ENCODE measurements around the gene DCD.
"Not testable (repeated sequence)": the region's sequence is repeated elsewhere in the genome, so short reads cannot be mapped to it uniquely, and the experiment has no call there.

The DCD gene

GRCh38 chr12:54641089-54641488 is 7.1 kb downstream of the DCD start:
- 92% methylated on average over 3 of the region's 4 CpGs for WGBS (ENCODE audit: insufficient coverage)
- Histone ChIP-seq H3K27me3 (replicated peaks in 2 of 5; ENCODE audit: control insufficient read depth in 4 of 5, insufficient read depth in 5 of 5, low read length in 4 of 5) (peaks cover 0 to 6% (median 0%) of the 10 kb centered on the region in 5 experiments), H3K9me3 (ENCODE audit: control extremely low read depth in 1 of 5, control insufficient read depth in 4 of 5, insufficient read depth in 2 of 5, low read depth in 1 of 5, low read length in 4 of 5) (no peaks in the 10 kb centered on the region), H3K27ac (ENCODE audit: insufficient read depth in 1 of 2, low read depth in 1 of 2, low read length in 2 of 2, poor library complexity in 1 of 2, severe bottlenecking in 2 of 2) (no peak overlapping the region), H3K36me3 (ENCODE audit: control insufficient read depth in 4 of 4, insufficient read depth in 4 of 4, low read length in 3 of 4) (no peaks in the 10 kb centered on the region), H3K4me1 (ENCODE audit: control extremely low read depth in 1 of 4, control insufficient read depth in 4 of 4, insufficient read depth in 4 of 4, low read length in 3 of 4) (no peaks in the 10 kb centered on the region), H3K4me3 (ENCODE audit: control insufficient read depth in 1 of 7, extremely low read depth in 1 of 7, insufficient read depth in 4 of 7, low read depth in 2 of 7, low read length in 6 of 7) (no peak overlapping the region)
- ChIA-PET POLR2A (no interaction called here), CTCF (interaction anchor here (0.9 to 2.7 kb wide), 5 partner anchors 8 to 45 kb away, joined by 4 to 6 read pairs (median 5); no protein-coding TSS in a partner anchor)
- DNase-seq: no peak

- H3K4me3 ChIP-seq (ENCODE audit: control insufficient read depth in 1 of 7, extremely low read depth in 1 of 7, insufficient read depth in 4 of 7, low read depth in 2 of 7, low read length in 6 of 7); H3K9me3 ChIP-seq (ENCODE audit: control extremely low read depth in 1 of 5, control insufficient read depth in 4 of 5, insufficient read depth in 2 of 5, low read depth in 1 of 5, low read length in 4 of 5); H3K27me3 ChIP-seq (replicated peaks in 2 of 5; ENCODE audit: control insufficient read depth in 4 of 5, insufficient read depth in 5 of 5, low read length in 4 of 5); H3K36me3 ChIP-seq (ENCODE audit: control insufficient read depth in 4 of 4, insufficient read depth in 4 of 4, low read length in 3 of 4); CTCF ChIA-PET; DNase-seq; POLR2A ChIA-PET; H3K4me1 ChIP-seq (ENCODE audit: control extremely low read depth in 1 of 4, control insufficient read depth in 4 of 4, insufficient read depth in 4 of 4, low read length in 3 of 4); H3K27ac ChIP-seq (ENCODE audit: insufficient read depth in 1 of 2, low read depth in 1 of 2, low read length in 2 of 2, poor library complexity in 1 of 2, severe bottlenecking in 2 of 2): not testable (repeated sequence)
- WGBS (ENCODE audit: insufficient coverage): no CpG with 5 or more reads among the region's 2 CpGs
Measured at GRCh38 chr12:54639112-54639511, 9.1 kb downstream of the DCD start.

GRCh38 chr12:54634795-54635194 is 13.4 kb downstream of the DCD start, which contains the start of gene LACRT:
LACRT (minus strand) TSS chr12:54634895; CDS start chr12:54634841, 54 bp downstream.
- no peak for DNase-seq
- WGBS (ENCODE audit: insufficient coverage): 100% methylated on average over 1 of the region's 2 CpGs
- ChIA-PET CTCF (no interaction called here), POLR2A (no interaction called here)
- no peaks in the 10 kb centered on the region for H3K9me3 ChIP-seq (ENCODE audit: control extremely low read depth in 1 of 5, control insufficient read depth in 4 of 5, insufficient read depth in 2 of 5, low read depth in 1 of 5, low read length in 4 of 5)
- H3K4me3 ChIP-seq (ENCODE audit: control insufficient read depth in 1 of 7, extremely low read depth in 1 of 7, insufficient read depth in 4 of 7, low read depth in 2 of 7, low read length in 6 of 7): no peak within 1 kb of the TSS
- no peaks in the 10 kb centered on the region for H3K36me3 ChIP-seq (ENCODE audit: control insufficient read depth in 4 of 4, insufficient read depth in 4 of 4, low read length in 3 of 4)
- no peak within 1 kb of the TSS for H3K27ac ChIP-seq (ENCODE audit: insufficient read depth in 1 of 2, low read depth in 1 of 2, low read length in 2 of 2, poor library complexity in 1 of 2, severe bottlenecking in 2 of 2)
- H3K27me3 ChIP-seq (replicated peaks in 2 of 5; ENCODE audit: control insufficient read depth in 4 of 5, insufficient read depth in 5 of 5, low read length in 4 of 5): peaks cover 0 to 2% (median 0%) of the 10 kb centered on the region in 5 experiments
- no peaks in the 10 kb centered on the region for H3K4me1 ChIP-seq (ENCODE audit: control extremely low read depth in 1 of 4, control insufficient read depth in 4 of 4, insufficient read depth in 4 of 4, low read length in 3 of 4)

GRCh38 chr12:54631988-54632728 is 16.0 kb downstream of the DCD start:
- H3K27ac ChIP-seq (ENCODE audit: insufficient read depth in 1 of 2, low read depth in 1 of 2, low read length in 2 of 2, poor library complexity in 1 of 2, severe bottlenecking in 2 of 2): no peak overlapping the region
- H3K4me1 ChIP-seq (ENCODE audit: control extremely low read depth in 1 of 4, control insufficient read depth in 4 of 4, insufficient read depth in 4 of 4, low read length in 3 of 4): no peaks in the 10 kb centered on the region
- H3K4me3 ChIP-seq (ENCODE audit: control insufficient read depth in 1 of 7, extremely low read depth in 1 of 7, insufficient read depth in 4 of 7, low read depth in 2 of 7, low read length in 6 of 7): no peak overlapping the region
- 79% methylated on average over 8 of the region's 8 CpGs for WGBS (ENCODE audit: insufficient coverage)
- POLR2A ChIA-PET: no interaction called here
- no peaks in the 10 kb centered on the region for H3K36me3 ChIP-seq (ENCODE audit: control insufficient read depth in 4 of 4, insufficient read depth in 4 of 4, low read length in 3 of 4)
- peak in 1 of 3 donors; percentile 11 for DNase-seq
- CTCF ChIA-PET: interaction anchor here (1.1 to 2.0 kb wide), 5 partner anchors 10 to 30 kb away, joined by 3 to 5 read pairs (median 3); no protein-coding TSS in a partner anchor
- H3K27me3 ChIP-seq (replicated peaks in 2 of 5; ENCODE audit: control insufficient read depth in 4 of 5, insufficient read depth in 5 of 5, low read length in 4 of 5): peaks cover 0 to 3% (median 0%) of the 10 kb centered on the region in 5 experiments
- peaks cover 0 to 12% (median 5%) of the 10 kb centered on the region in 5 experiments for H3K9me3 ChIP-seq (ENCODE audit: control extremely low read depth in 1 of 5, control insufficient read depth in 4 of 5, insufficient read depth in 2 of 5, low read depth in 1 of 5, low read length in 4 of 5)

GRCh38 chr12:54631551-54631950 is 16.6 kb downstream of the DCD start:
- ChIA-PET CTCF (interaction anchor here (1.2 to 1.5 kb wide), 4 partner anchors 9 to 27 kb away, joined by 3 to 4 read pairs (median 3); no protein-coding TSS in a partner anchor), POLR2A (no interaction called here)
- Histone ChIP-seq H3K9me3 (ENCODE audit: control extremely low read depth in 1 of 5, control insufficient read depth in 4 of 5, insufficient read depth in 2 of 5, low read depth in 1 of 5, low read length in 4 of 5) (peaks cover 0 to 12% (median 5%) of the 10 kb centered on the region in 5 experiments), H3K36me3 (ENCODE audit: control insufficient read depth in 4 of 4, insufficient read depth in 4 of 4, low read length in 3 of 4) (no peaks in the 10 kb centered on the region), H3K4me1 (ENCODE audit: control extremely low read depth in 1 of 4, control insufficient read depth in 4 of 4, insufficient read depth in 4 of 4, low read length in 3 of 4) (no peaks in the 10 kb centered on the region), H3K27ac (ENCODE audit: insufficient read depth in 1 of 2, low read depth in 1 of 2, low read length in 2 of 2, poor library complexity in 1 of 2, severe bottlenecking in 2 of 2) (no peak overlapping the region), H3K27me3 (replicated peaks in 2 of 5; ENCODE audit: control insufficient read depth in 4 of 5, insufficient read depth in 5 of 5, low read length in 4 of 5) (peaks cover 0 to 3% (median 0%) of the 10 kb centered on the region in 5 experiments), H3K4me3 (ENCODE audit: control insufficient read depth in 1 of 7, extremely low read depth in 1 of 7, insufficient read depth in 4 of 7, low read depth in 2 of 7, low read length in 6 of 7) (no peak overlapping the region)
- DNase-seq: no peak
- 91% methylated on average over 4 of the region's 5 CpGs for WGBS (ENCODE audit: insufficient coverage)

- DNase-seq: no peak
- Histone ChIP-seq H3K9me3 (ENCODE audit: control extremely low read depth in 1 of 5, control insufficient read depth in 4 of 5, insufficient read depth in 2 of 5, low read depth in 1 of 5, low read length in 4 of 5) (peaks cover 0 to 12% (median 5%) of the 10 kb centered on the region in 5 experiments), H3K36me3 (ENCODE audit: control insufficient read depth in 4 of 4, insufficient read depth in 4 of 4, low read length in 3 of 4) (no peaks in the 10 kb centered on the region), H3K27me3 (replicated peaks in 2 of 5; ENCODE audit: control insufficient read depth in 4 of 5, insufficient read depth in 5 of 5, low read length in 4 of 5) (peaks cover 0 to 3% (median 0%) of the 10 kb centered on the region in 5 experiments), H3K4me1 (ENCODE audit: control extremely low read depth in 1 of 4, control insufficient read depth in 4 of 4, insufficient read depth in 4 of 4, low read length in 3 of 4) (no peaks in the 10 kb centered on the region), H3K4me3 (ENCODE audit: control insufficient read depth in 1 of 7, extremely low read depth in 1 of 7, insufficient read depth in 4 of 7, low read depth in 2 of 7, low read length in 6 of 7) (no peak overlapping the region), H3K27ac (ENCODE audit: insufficient read depth in 1 of 2, low read depth in 1 of 2, low read length in 2 of 2, poor library complexity in 1 of 2, severe bottlenecking in 2 of 2) (no peak overlapping the region)
- ChIA-PET POLR2A (no interaction called here), CTCF (interaction anchor here (0.8 to 2.4 kb wide), 6 partner anchors 10 to 34 kb away, joined by 3 to 9 read pairs (median 3); no protein-coding TSS in a partner anchor)
- WGBS (ENCODE audit: insufficient coverage): 100% methylated on average over 1 of the region's 2 CpGs
Measured at GRCh38 chr12:54629925-54630324, 18.2 kb downstream of the DCD start.

- WGBS (ENCODE audit: insufficient coverage): 100% methylated on average over 3 of the region's 3 CpGs
- ChIA-PET CTCF (interaction anchor here (1.0 to 2.4 kb wide), 2 partner anchors 26 to 52 kb away, joined by 3 to 9 read pairs; no protein-coding TSS in a partner anchor), POLR2A (no interaction called here)
- Histone ChIP-seq H3K27me3 (replicated peaks in 2 of 5; ENCODE audit: control insufficient read depth in 4 of 5, insufficient read depth in 5 of 5, low read length in 4 of 5) (peaks cover 0 to 3% (median 0%) of the 10 kb centered on the region in 5 experiments), H3K4me1 (ENCODE audit: control extremely low read depth in 1 of 4, control insufficient read depth in 4 of 4, insufficient read depth in 4 of 4, low read length in 3 of 4) (no peaks in the 10 kb centered on the region), H3K9me3 (ENCODE audit: control extremely low read depth in 1 of 5, control insufficient read depth in 4 of 5, insufficient read depth in 2 of 5, low read depth in 1 of 5, low read length in 4 of 5) (peaks cover 0 to 12% (median 5%) of the 10 kb centered on the region in 5 experiments), H3K27ac (ENCODE audit: insufficient read depth in 1 of 2, low read depth in 1 of 2, low read length in 2 of 2, poor library complexity in 1 of 2, severe bottlenecking in 2 of 2) (no peak overlapping the region), H3K4me3 (ENCODE audit: control insufficient read depth in 1 of 7, extremely low read depth in 1 of 7, insufficient read depth in 4 of 7, low read depth in 2 of 7, low read length in 6 of 7) (no peak overlapping the region), H3K36me3 (ENCODE audit: control insufficient read depth in 4 of 4, insufficient read depth in 4 of 4, low read length in 3 of 4) (no peaks in the 10 kb centered on the region)
- no peak for DNase-seq
Measured at GRCh38 chr12:54628186-54628846, 19.8 kb downstream of the DCD start.
